ENCODE measurements around the gene PIEZO2.

PIEZO2 gene

DNA sequence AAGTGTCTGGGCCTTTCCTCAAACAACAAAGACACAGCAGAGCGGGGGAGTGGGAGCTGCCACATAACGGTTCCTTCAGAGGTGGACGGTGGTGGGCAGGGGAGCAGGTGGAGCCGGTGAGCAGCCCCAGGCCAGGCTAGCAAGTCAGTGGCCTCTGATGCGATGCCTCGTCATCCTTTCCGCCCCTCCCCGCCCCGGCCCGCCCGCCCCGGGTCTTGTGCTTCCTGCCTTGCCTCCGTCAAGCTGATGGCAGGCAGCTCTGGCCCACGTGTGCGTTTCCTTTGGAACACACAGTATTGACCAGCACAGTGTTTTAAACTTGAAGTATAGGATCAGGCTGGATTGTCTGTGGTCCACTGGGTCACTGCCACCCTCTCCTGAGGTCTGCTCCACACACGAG is 38.9 kb downstream of the PIEZO2 start:
- no peak for DNase-seq (ENCODE audit: low spot score)
- ATAC-seq (ENCODE audit: low read depth): no peak
- TF ChIP-seq CTCF (IDR thresholded peaks at IDR 0.05; ENCODE audit: poor library complexity, severe bottlenecking): no peak
- Histone ChIP-seq H3K27ac (ENCODE audit: poor library complexity, severe bottlenecking) (no peak overlapping the region), H3K4me3 (ENCODE audit: severe bottlenecking) (no peak overlapping the region), H3K36me3 (ENCODE audit: low read depth) (no peaks in the 10 kb centered on the region), H3K9me3 (ENCODE audit: severe bottlenecking) (no peaks in the 10 kb centered on the region), H3K27me3 (ENCODE audit: insufficient read depth, poor library complexity, severe bottlenecking) (no peaks in the 10 kb centered on the region), H3K4me1 (ENCODE audit: insufficient read depth, poor library complexity, severe bottlenecking) (no peaks in the 10 kb centered on the region)

GRCh38 chr18:11108947-11109346 is 40.4 kb downstream of the PIEZO2 start:
- ATAC-seq (ENCODE audit: low read depth): no peak
- no peaks in the 10 kb centered on the region for H3K9me3 ChIP-seq (ENCODE audit: severe bottlenecking)
- no peak overlapping the region for H3K27ac ChIP-seq (ENCODE audit: poor library complexity, severe bottlenecking)
- no peak for DNase-seq (ENCODE audit: low spot score)
- no peaks in the 10 kb centered on the region for H3K36me3 ChIP-seq (ENCODE audit: low read depth)
- H3K4me3 ChIP-seq (ENCODE audit: severe bottlenecking): no peak overlapping the region
- no peak for TF ChIP-seq CTCF (IDR thresholded peaks at IDR 0.05; ENCODE audit: poor library complexity, severe bottlenecking)
- no peaks in the 10 kb centered on the region for H3K27me3 ChIP-seq (ENCODE audit: insufficient read depth, poor library complexity, severe bottlenecking)
- H3K4me1 ChIP-seq (ENCODE audit: insufficient read depth, poor library complexity, severe bottlenecking): no peaks in the 10 kb centered on the region

GRCh38 chr18:11106894-11107293 is 42.5 kb downstream of the PIEZO2 start:
- Histone ChIP-seq H3K9me3 (ENCODE audit: severe bottlenecking) (no peaks in the 10 kb centered on the region), H3K4me3 (ENCODE audit: severe bottlenecking) (no peak overlapping the region), H3K27me3 (ENCODE audit: insufficient read depth, poor library complexity, severe bottlenecking) (no peaks in the 10 kb centered on the region), H3K27ac (ENCODE audit: poor library complexity, severe bottlenecking) (no peak overlapping the region), H3K36me3 (ENCODE audit: low read depth) (no peaks in the 10 kb centered on the region), H3K4me1 (ENCODE audit: insufficient read depth, poor library complexity, severe bottlenecking) (no peaks in the 10 kb centered on the region)
- no peak for TF ChIP-seq CTCF (IDR thresholded peaks at IDR 0.05; ENCODE audit: poor library complexity, severe bottlenecking)
- DNase-seq (ENCODE audit: low spot score): no peak
- no peak for ATAC-seq (ENCODE audit: low read depth)

DNA sequence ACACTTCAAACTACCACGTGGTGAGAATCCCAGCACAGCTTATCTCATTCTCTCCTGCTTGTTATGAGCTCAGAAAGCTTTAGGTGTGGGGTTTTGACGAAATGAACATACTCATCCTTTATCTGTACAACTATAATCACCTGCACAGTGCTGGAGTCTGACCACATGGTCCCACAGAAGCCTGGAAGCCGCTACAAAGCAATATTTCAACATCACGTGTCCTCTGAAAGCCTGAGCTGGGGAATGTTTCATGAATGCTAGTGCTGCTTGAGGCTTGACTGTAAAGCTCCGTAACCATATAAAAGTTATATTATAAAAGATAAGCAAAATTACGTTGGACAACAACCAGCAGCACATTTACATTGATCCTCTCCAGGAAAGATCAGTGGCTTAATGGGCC is 43.9 kb downstream of the PIEZO2 start:
- no peaks in the 10 kb centered on the region for H3K4me1 ChIP-seq (ENCODE audit: insufficient read depth, poor library complexity, severe bottlenecking)

GRCh38 chr18:11104307-11104706 is 45.1 kb downstream of the PIEZO2 start:
- no peaks in the 10 kb centered on the region for H3K4me1 ChIP-seq (ENCODE audit: insufficient read depth, poor library complexity, severe bottlenecking)
- TF ChIP-seq CTCF (IDR thresholded peaks at IDR 0.05; ENCODE audit: poor library complexity, severe bottlenecking): no peak
- no peak overlapping the region for H3K4me3 ChIP-seq (ENCODE audit: severe bottlenecking)
- H3K27ac ChIP-seq (ENCODE audit: poor library complexity, severe bottlenecking): no peak overlapping the region
- DNase-seq (ENCODE audit: low spot score) (no peak), ATAC-seq (ENCODE audit: low read depth) (no peak)
- H3K9me3 ChIP-seq (ENCODE audit: severe bottlenecking): no peaks in the 10 kb centered on the region
- H3K27me3 ChIP-seq (ENCODE audit: insufficient read depth, poor library complexity, severe bottlenecking): no peaks in the 10 kb centered on the region
- no peaks in the 10 kb centered on the region for H3K36me3 ChIP-seq (ENCODE audit: low read depth)

More for the DNA sequence above, 43.9 kb downstream of the PIEZO2 start:
- H3K27me3 ChIP-seq (ENCODE audit: insufficient read depth, poor library complexity, severe bottlenecking): no peaks in the 10 kb centered on the region
- DNase-seq (ENCODE audit: low spot score) (no peak), ATAC-seq (ENCODE audit: low read depth) (no peak)
- H3K9me3 ChIP-seq (ENCODE audit: severe bottlenecking): no peaks in the 10 kb centered on the region
- no peak for TF ChIP-seq CTCF (IDR thresholded peaks at IDR 0.05; ENCODE audit: poor library complexity, severe bottlenecking)
- no peak overlapping the region for H3K4me3 ChIP-seq (ENCODE audit: severe bottlenecking)
- no peak overlapping the region for H3K27ac ChIP-seq (ENCODE audit: poor library complexity, severe bottlenecking)
- no peaks in the 10 kb centered on the region for H3K36me3 ChIP-seq (ENCODE audit: low read depth)

Data from RWPE2 (cell line).